SK-N-SH treated with all-trans-retinoic acid at 6 μM for 48 hours (cell line): ENCODE data around the gene TNFRSF12A.

Source experiments
- ATAC-seq: fragments of 200-7000 bp; cut with Tn5 transposase; 3 replicates; pipeline ENCODE4 v1.9.1; 2020; ENCODE audit warnings: mild to moderate bottlenecking, moderate library complexity
- ARNTL ChIP-seq: fragments of 450-650 bp; formaldehyde crosslinking; IDR thresholded peaks from 2 replicates; pipeline ENCODE4 v1.5.0; 2020; ENCODE audit warnings: low read depth, mild to moderate bottlenecking, moderate library complexity, borderline replicate concordance
- BACH2 ChIP-seq: fragments of 250-450 bp; sonication (Bioruptor Pico); IDR thresholded peaks from 2 replicates; pipeline ENCODE4 v1.9.0; 2021; ENCODE audit warnings: mild to moderate bottlenecking, borderline replicate concordance
- CREB5 ChIP-seq: fragments of 250-450 bp; sonication (Bioruptor Pico); IDR thresholded peaks from 2 replicates; pipeline ENCODE4 v1.5.1; 2020; ENCODE audit warnings: low read depth, mild to moderate bottlenecking, moderate library complexity
- CSDC2 ChIP-seq: fragments of 250-450 bp; sonication (Bioruptor Pico); IDR thresholded peaks from 2 replicates; pipeline ENCODE4 v1.5.0; 2020; ENCODE audit warnings: mild to moderate bottlenecking, moderate library complexity
- CSRNP3 ChIP-seq: fragments of 250-450 bp; sonication (Bioruptor Pico); IDR thresholded peaks from 2 replicates; pipeline ENCODE4 v1.5.1; 2021; ENCODE audit warnings: mild to moderate bottlenecking, moderate library complexity
- ESRRG ChIP-seq: fragments of 250-450 bp; sonication (Bioruptor Pico); IDR thresholded peaks from 2 replicates; pipeline ENCODE4 v1.6.1; 2021; ENCODE audit warnings: mild to moderate bottlenecking
- GLIS3 ChIP-seq: fragments of 250-450 bp; sonication (Bioruptor Pico); IDR thresholded peaks from 2 replicates; pipeline ENCODE4 v1.5.0; 2020; ENCODE audit warnings: mild to moderate bottlenecking, moderate library complexity
- OSR1 ChIP-seq: fragments of 250-450 bp; sonication (Bioruptor Pico); IDR thresholded peaks from 2 replicates; pipeline ENCODE4 v1.8.0; 2022; ENCODE audit warnings: moderate library complexity, mild to moderate bottlenecking, inconsistent platforms
- PATZ1 ChIP-seq: fragments of 250-450 bp; sonication (Bioruptor Pico); IDR thresholded peaks from 2 replicates; pipeline ENCODE4 v1.8.0; 2020; ENCODE audit warnings: mild to moderate bottlenecking, moderate library complexity, borderline replicate concordance
- POU6F1 ChIP-seq: fragments of 250-450 bp; sonication (Bioruptor Pico); IDR thresholded peaks from 2 replicates; pipeline ENCODE4 v1.8.0; 2021; ENCODE audit warnings: low read depth, mild to moderate bottlenecking, moderate library complexity, borderline replicate concordance
- PPARA ChIP-seq: fragments of 250-450 bp; sonication (Bioruptor Pico); IDR thresholded peaks from 2 replicates; pipeline ENCODE4 v1.5.0; 2020; ENCODE audit warnings: mild to moderate bottlenecking, borderline replicate concordance
- RARB ChIP-seq: fragments of 250-450 bp; sonication (Bioruptor Pico); IDR thresholded peaks from 2 replicates; pipeline ENCODE4 v1.8.0; 2021; ENCODE audit warnings: mild to moderate bottlenecking, moderate library complexity
- SNAI2 ChIP-seq: fragments of 250-450 bp; sonication (Bioruptor Pico); IDR thresholded peaks from 2 replicates; pipeline ENCODE4 v1.5.0; 2020; ENCODE audit warnings: mild to moderate bottlenecking, moderate library complexity
- TCF4 ChIP-seq: fragments of 250-450 bp; sonication (Bioruptor Pico); IDR thresholded peaks from 2 replicates; pipeline ENCODE4 v1.8.0; 2021; ENCODE audit warnings: mild to moderate bottlenecking, moderate library complexity, borderline replicate concordance
- TOX ChIP-seq: fragments of 250-450 bp; sonication (Bioruptor Pico); IDR thresholded peaks from 2 replicates; pipeline ENCODE4 v1.8.0; 2021; ENCODE audit warnings: mild to moderate bottlenecking, moderate library complexity, borderline replicate concordance
- TSHZ2 ChIP-seq: fragments of 250-450 bp; sonication (Bioruptor Pico); IDR thresholded peaks from 2 replicates; pipeline ENCODE4 v1.5.0; 2020; ENCODE audit warnings: mild to moderate bottlenecking, moderate library complexity
- ZC3H10 ChIP-seq: fragments of 250-450 bp; sonication (Bioruptor Pico); IDR thresholded peaks from 2 replicates; pipeline ENCODE4 v1.5.1; 2021; ENCODE audit warnings: mild to moderate bottlenecking, moderate library complexity
- ZFP3 ChIP-seq: fragments of 250-450 bp; sonication (Bioruptor Pico); IDR thresholded peaks from 2 replicates; pipeline ENCODE4 v1.5.0; 2020; ENCODE audit warnings: mild to moderate bottlenecking, moderate library complexity
- ZFP30 ChIP-seq: fragments of 450-650 bp; formaldehyde crosslinking; IDR thresholded peaks from 2 replicates; pipeline ENCODE4 v1.5.0; 2022; ENCODE audit warnings: mild to moderate bottlenecking, moderate library complexity
- ZNF565 ChIP-seq: fragments of 450-650 bp; formaldehyde crosslinking; conservative IDR thresholded peaks from 2 replicates; pipeline ENCODE4 v1.5.0; 2020; ENCODE audit warnings: low read depth, mild to moderate bottlenecking, moderate library complexity
- ZNF8 ChIP-seq: fragments of 450-650 bp; formaldehyde crosslinking; IDR thresholded peaks from 2 replicates; pipeline ENCODE4 v1.5.0; 2020; ENCODE audit warnings: mild to moderate bottlenecking, moderate library complexity

Gene TNFRSF12A

GRCh38 chr16:3001316-3001715 lies 18.9 kb upstream of the TNFRSF12A start:
- ATAC-seq = no peak
- TF ChIP-seq POU6F1 (CRISPR knock-in tag) (no peak), RARB (CRISPR knock-in tag) (no peak), ESRRG (no peak), PATZ1 (CRISPR knock-in tag) (no peak), GLIS3 (CRISPR knock-in tag) (no peak), TCF4 (CRISPR knock-in tag) (no peak), CREB5 (CRISPR knock-in tag) (no peak), ZFP30 (CRISPR knock-in tag) (no peak)

- TF ChIP-seq ZNF8 (CRISPR knock-in tag) = no peak
- no peak for TF ChIP-seq ZFP3
- no peak for TF ChIP-seq ZC3H10 (CRISPR knock-in tag)
- TF ChIP-seq PATZ1 (CRISPR knock-in tag) = no peak
- no peak for TF ChIP-seq OSR1 (CRISPR knock-in tag)
- TF ChIP-seq SNAI2 (CRISPR knock-in tag) = no peak
- no peak for TF ChIP-seq CSRNP3 (CRISPR knock-in tag)
- no peak for TF ChIP-seq POU6F1 (CRISPR knock-in tag)
- TF ChIP-seq TOX (CRISPR knock-in tag) = no peak
Measured at GRCh38 chr16:3003582-3004270, 16.4 kb upstream of the TNFRSF12A start.

GRCh38 chr16:3004319-3004718 lies 15.8 kb upstream of the TNFRSF12A start:
- ATAC-seq = no peak
- TF ChIP-seq PPARA (CRISPR knock-in tag) (no peak), CSRNP3 (CRISPR knock-in tag) (no peak), ARNTL (CRISPR knock-in tag) (no peak), GLIS3 (CRISPR knock-in tag) (no peak), CREB5 (CRISPR knock-in tag) (no peak), OSR1 (CRISPR knock-in tag) (no peak), TSHZ2 (CRISPR knock-in tag) (no peak), RARB (CRISPR knock-in tag) (no peak), ZFP3 (no peak), ZNF565 (CRISPR knock-in tag) (no peak), CSDC2 (CRISPR knock-in tag) (no peak), TCF4 (CRISPR knock-in tag) (no peak), BACH2 (CRISPR knock-in tag) (no peak), ESRRG (no peak)

More at GRCh38 chr16:3003582-3004270, 16.4 kb upstream of the TNFRSF12A start:
- peak; percentile 99 for ATAC-seq
